ENCODE measurements around the gene CAMTA1. TPM values are rescaled to one million over a fixed set of nuclear protein-coding genes. Genes with fewer than 3 reads are reported as not detected.

Gene CAMTA1
- total RNA-seq, 1 donor from 2014 or later = 38.1 TPM

GRCh38 chr1:7335224-7335879 is 550.1 kb downstream of the CAMTA1 start:
- H3K36me3 ChIP-seq (ENCODE audit: control insufficient read depth in 3 of 3, insufficient read depth in 3 of 3, low read length in 3 of 3) = no peaks in the 10 kb centered on the region
- H3K27ac ChIP-seq (ENCODE audit: low read depth, low read length) = no peak overlapping the region
- peaks cover 0 to 22% (median 16%) of the 10 kb centered on the region in 3 donors for H3K27me3 ChIP-seq (ENCODE audit: control insufficient read depth in 3 of 3, insufficient read depth in 3 of 3, low read length in 3 of 3)
- H3K4me3 ChIP-seq (ENCODE audit: low read length in 3 of 3) = no peak overlapping the region
- no peak overlapping the region for H3K9ac ChIP-seq (ENCODE audit: low read depth in 1 of 3, low read length in 3 of 3)
- peaks cover 5 to 9% (median 7%) of the 10 kb centered on the region in 3 donors for H3K4me1 ChIP-seq (ENCODE audit: control insufficient read depth in 3 of 3, insufficient read depth in 3 of 3, low read length in 3 of 3)
- H3K9me3 ChIP-seq (ENCODE audit: control insufficient read depth in 3 of 3, low read length in 3 of 3) = no peaks in the 10 kb centered on the region

GRCh38 chr1:7338439-7338838 is 553.2 kb downstream of the CAMTA1 start:
- Histone ChIP-seq H3K9ac (ENCODE audit: low read depth in 1 of 3, low read length in 3 of 3) (no peak overlapping the region), H3K9me3 (ENCODE audit: control insufficient read depth in 3 of 3, low read length in 3 of 3) (no peaks in the 10 kb centered on the region), H3K27ac (ENCODE audit: low read depth, low read length) (no peak overlapping the region), H3K4me1 (ENCODE audit: control insufficient read depth in 3 of 3, insufficient read depth in 3 of 3, low read length in 3 of 3) (peaks cover 5 to 9% (median 7%) of the 10 kb centered on the region in 3 donors), H3K27me3 (ENCODE audit: control insufficient read depth in 3 of 3, insufficient read depth in 3 of 3, low read length in 3 of 3) (peaks cover 0 to 9% (median 5%) of the 10 kb centered on the region in 3 donors), H3K4me3 (ENCODE audit: low read length in 3 of 3) (no peak overlapping the region), H3K36me3 (ENCODE audit: control insufficient read depth in 3 of 3, insufficient read depth in 3 of 3, low read length in 3 of 3) (no peaks in the 10 kb centered on the region)

- Histone ChIP-seq H3K9ac (ENCODE audit: low read depth in 1 of 3, low read length in 3 of 3) (no peak overlapping the region), H3K9me3 (ENCODE audit: control insufficient read depth in 3 of 3, low read length in 3 of 3) (no peaks in the 10 kb centered on the region), H3K36me3 (ENCODE audit: control insufficient read depth in 3 of 3, insufficient read depth in 3 of 3, low read length in 3 of 3) (no peaks in the 10 kb centered on the region), H3K27ac (ENCODE audit: low read depth, low read length) (no peak overlapping the region), H3K27me3 (ENCODE audit: control insufficient read depth in 3 of 3, insufficient read depth in 3 of 3, low read length in 3 of 3) (peaks cover 0 to 8% (median 3%) of the 10 kb centered on the region in 3 donors), H3K4me1 (ENCODE audit: control insufficient read depth in 3 of 3, insufficient read depth in 3 of 3, low read length in 3 of 3) (peaks cover 5 to 9% (median 7%) of the 10 kb centered on the region in 3 donors), H3K4me3 (ENCODE audit: low read length in 3 of 3) (no peak overlapping the region)
Observed at GRCh38 chr1:7339014-7339413, 553.8 kb downstream of the CAMTA1 start.

- Histone ChIP-seq H3K27me3 (ENCODE audit: control insufficient read depth in 3 of 3, insufficient read depth in 3 of 3, low read length in 3 of 3) (peaks cover 0 to 8% (median 3%) of the 10 kb centered on the region in 3 donors), H3K4me3 (ENCODE audit: low read length in 3 of 3) (no peak overlapping the region)
Observed at GRCh38 chr1:7339953-7340352, 554.7 kb downstream of the CAMTA1 start.

GRCh38 chr1:7341145-7341905 is 556.1 kb downstream of the CAMTA1 start:
- Histone ChIP-seq H3K9ac (ENCODE audit: low read depth in 1 of 3, low read length in 3 of 3) (no peak overlapping the region), H3K9me3 (ENCODE audit: control insufficient read depth in 3 of 3, low read length in 3 of 3) (no peaks in the 10 kb centered on the region), H3K27ac (ENCODE audit: low read depth, low read length) (no peak overlapping the region), H3K36me3 (ENCODE audit: control insufficient read depth in 3 of 3, insufficient read depth in 3 of 3, low read length in 3 of 3) (no peaks in the 10 kb centered on the region), H3K4me3 (ENCODE audit: low read length in 3 of 3) (no peak overlapping the region), H3K4me1 (ENCODE audit: control insufficient read depth in 3 of 3, insufficient read depth in 3 of 3, low read length in 3 of 3) (peaks cover 0 to 6% (median 3%) of the 10 kb centered on the region in 3 donors), H3K27me3 (ENCODE audit: control insufficient read depth in 3 of 3, insufficient read depth in 3 of 3, low read length in 3 of 3) (peaks cover 0 to 3% (median 3%) of the 10 kb centered on the region in 3 donors)

More at GRCh38 chr1:7339953-7340352, 554.7 kb downstream of the CAMTA1 start:
- Histone ChIP-seq H3K36me3 (ENCODE audit: control insufficient read depth in 3 of 3, insufficient read depth in 3 of 3, low read length in 3 of 3) (no peaks in the 10 kb centered on the region), H3K9ac (ENCODE audit: low read depth in 1 of 3, low read length in 3 of 3) (no peak overlapping the region), H3K4me1 (ENCODE audit: control insufficient read depth in 3 of 3, insufficient read depth in 3 of 3, low read length in 3 of 3) (no peaks in the 10 kb centered on the region), H3K9me3 (ENCODE audit: control insufficient read depth in 3 of 3, low read length in 3 of 3) (no peaks in the 10 kb centered on the region), H3K27ac (ENCODE audit: low read depth, low read length) (no peak overlapping the region)

- Histone ChIP-seq H3K4me3 (ENCODE audit: low read length in 3 of 3) (no peak overlapping the region), H3K27ac (ENCODE audit: low read depth, low read length) (no peak overlapping the region), H3K36me3 (ENCODE audit: control insufficient read depth in 3 of 3, insufficient read depth in 3 of 3, low read length in 3 of 3) (no peaks in the 10 kb centered on the region), H3K4me1 (ENCODE audit: control insufficient read depth in 3 of 3, insufficient read depth in 3 of 3, low read length in 3 of 3) (peaks cover 0 to 6% (median 3%) of the 10 kb centered on the region in 3 donors), H3K27me3 (ENCODE audit: control insufficient read depth in 3 of 3, insufficient read depth in 3 of 3, low read length in 3 of 3) (peaks cover 0 to 3% (median 0%) of the 10 kb centered on the region in 3 donors), H3K9ac (ENCODE audit: low read depth in 1 of 3, low read length in 3 of 3) (no peak overlapping the region), H3K9me3 (ENCODE audit: control insufficient read depth in 3 of 3, low read length in 3 of 3) (no peaks in the 10 kb centered on the region)
Observed at GRCh38 chr1:7343882-7344281, 558.6 kb downstream of the CAMTA1 start.

GRCh38 chr1:7344299-7344698 is 559.0 kb downstream of the CAMTA1 start:
- H3K9me3 ChIP-seq (ENCODE audit: control insufficient read depth in 3 of 3, low read length in 3 of 3) = no peaks in the 10 kb centered on the region
- H3K9ac ChIP-seq (ENCODE audit: low read depth in 1 of 3, low read length in 3 of 3) = no peak overlapping the region
- H3K4me3 ChIP-seq (ENCODE audit: low read length in 3 of 3) = no peak overlapping the region
- H3K27ac ChIP-seq (ENCODE audit: low read depth, low read length) = no peak overlapping the region
- no peaks in the 10 kb centered on the region for H3K36me3 ChIP-seq (ENCODE audit: control insufficient read depth in 3 of 3, insufficient read depth in 3 of 3, low read length in 3 of 3)
- H3K27me3 ChIP-seq (ENCODE audit: control insufficient read depth in 3 of 3, insufficient read depth in 3 of 3, low read length in 3 of 3) = peaks cover 0 to 6% (median 0%) of the 10 kb centered on the region in 3 donors
- peaks cover 0 to 6% (median 3%) of the 10 kb centered on the region in 3 donors for H3K4me1 ChIP-seq (ENCODE audit: control insufficient read depth in 3 of 3, insufficient read depth in 3 of 3, low read length in 3 of 3)

GRCh38 chr1:7345516-7345915 is 560.3 kb downstream of the CAMTA1 start:
- H3K27ac ChIP-seq (ENCODE audit: low read depth, low read length) = no peak overlapping the region
- no peaks in the 10 kb centered on the region for H3K36me3 ChIP-seq (ENCODE audit: control insufficient read depth in 3 of 3, insufficient read depth in 3 of 3, low read length in 3 of 3)
- H3K9ac ChIP-seq (ENCODE audit: low read depth in 1 of 3, low read length in 3 of 3) = no peak overlapping the region
- peaks cover 0 to 6% (median 3%) of the 10 kb centered on the region in 3 donors for H3K4me1 ChIP-seq (ENCODE audit: control insufficient read depth in 3 of 3, insufficient read depth in 3 of 3, low read length in 3 of 3)
- H3K27me3 ChIP-seq (ENCODE audit: control insufficient read depth in 3 of 3, insufficient read depth in 3 of 3, low read length in 3 of 3) = peaks cover 0 to 8% (median 0%) of the 10 kb centered on the region in 3 donors
- H3K9me3 ChIP-seq (ENCODE audit: control insufficient read depth in 3 of 3, low read length in 3 of 3) = no peaks in the 10 kb centered on the region
- no peak overlapping the region for H3K4me3 ChIP-seq (ENCODE audit: low read length in 3 of 3)

- Histone ChIP-seq H3K27ac (ENCODE audit: low read depth, low read length) (no peak overlapping the region), H3K9ac (ENCODE audit: low read depth in 1 of 3, low read length in 3 of 3) (no peak overlapping the region), H3K4me3 (ENCODE audit: low read length in 3 of 3) (no peak overlapping the region), H3K36me3 (ENCODE audit: control insufficient read depth in 3 of 3, insufficient read depth in 3 of 3, low read length in 3 of 3) (no peaks in the 10 kb centered on the region), H3K27me3 (ENCODE audit: control insufficient read depth in 3 of 3, insufficient read depth in 3 of 3, low read length in 3 of 3) (peaks cover 0 to 5% (median 5%) of the 10 kb centered on the region in 3 donors), H3K9me3 (ENCODE audit: control insufficient read depth in 3 of 3, low read length in 3 of 3) (no peaks in the 10 kb centered on the region), H3K4me1 (ENCODE audit: control insufficient read depth in 3 of 3, insufficient read depth in 3 of 3, low read length in 3 of 3) (peaks cover 0 to 6% (median 3%) of the 10 kb centered on the region in 3 donors)
Observed at GRCh38 chr1:7346070-7346596, 560.9 kb downstream of the CAMTA1 start.
